ENCODE measurements around the gene CNNM4. TPM values are rescaled to one million over a fixed set of nuclear protein-coding genes. Genes with fewer than 3 reads are reported as not detected.
A peak's percentile ranks its signal among the peaks of the same experiment; 100 is the strongest.

CNNM4 gene
- total RNA-seq, 1 experiment from 2014 or later = 14.0 TPM

GRCh38 chr2:96844405-96844808 is 83.7 kb downstream of the CNNM4 start:
- Mint-ChIP-seq H3K9me3 (no peaks in the 10 kb centered on the region), H3K4me1 (peaks cover 5% of the 10 kb centered on the region; the same call in 1 of the 2 replicates), H3K36me3 (peaks cover 11% of the 10 kb centered on the region), H3K27me3 (ENCODE audit: low read depth) (no peaks in the 10 kb centered on the region), H3K4me3 (no peak overlapping the region), H3K27ac (peak overlapping the region; percentile 32; the same call in 1 of the 2 replicates)
- ATAC-seq = no peak
- ChIA-PET CTCF (interaction anchor here (0.7 to 1.8 kb wide), 3 partner anchors 14 to 107 kb away, joined by 5 to 11 read pairs (median 8); partner anchors contain the start of gene ANKRD39), POLR2A (interaction anchor here (0.7 kb wide), 2 partner anchors 76 to 508 kb away, joined by 3 to 11 read pairs; no protein-coding TSS in a partner anchor)
- no peak for DNase-seq (ENCODE audit: low spot score)
- TF ChIP-seq ESRRA (CRISPR knock-in tag; IDR thresholded peaks at IDR 0.05; ENCODE audit: borderline replicate concordance) (no peak), ZNF219 (CRISPR knock-in tag; IDR thresholded peaks at IDR 0.05; ENCODE audit: borderline replicate concordance) (no peak), ATF2 (CRISPR knock-in tag; IDR thresholded peaks at IDR 0.05; ENCODE audit: borderline replicate concordance, low read depth) (no peak), ARID4B (CRISPR knock-in tag; IDR thresholded peaks at IDR 0.05; ENCODE audit: borderline replicate concordance) (no peak), PREB (CRISPR knock-in tag; IDR thresholded peaks at IDR 0.05; ENCODE audit: borderline replicate concordance) (no peak), CTCF (IDR thresholded peaks at IDR 0.05) (no peak), ZBTB21 (CRISPR knock-in tag; IDR thresholded peaks at IDR 0.05; ENCODE audit: borderline replicate concordance) (no peak), CREM (CRISPR knock-in tag; IDR thresholded peaks at IDR 0.05) (no peak)

- ChIA-PET POLR2A (interaction anchor here (0.6 kb wide), 1 partner anchor 30 kb away, joined by 4 read pairs; no protein-coding TSS in a partner anchor), CTCF (interaction anchor here (1.6 to 2.7 kb wide), 2 partner anchors 11 to 104 kb away, joined by 6 to 14 read pairs; partner anchors contain the start of gene ANKRD39)
- H3K36me3 Mint-ChIP-seq = peaks cover 18% of the 10 kb centered on the region
- TF ChIP-seq ESRRA (CRISPR knock-in tag; IDR thresholded peaks at IDR 0.05; ENCODE audit: borderline replicate concordance) (no peak), ARID4B (CRISPR knock-in tag; IDR thresholded peaks at IDR 0.05; ENCODE audit: borderline replicate concordance) (no peak), ZBTB21 (CRISPR knock-in tag; IDR thresholded peaks at IDR 0.05; ENCODE audit: borderline replicate concordance) (no peak), SP1 (CRISPR knock-in tag; conservative IDR thresholded peaks at IDR 0.05) (no peak), MLX (CRISPR knock-in tag; IDR thresholded peaks at IDR 0.05) (no peak)
- H3K4me1 Mint-ChIP-seq = peaks cover 5% of the 10 kb centered on the region; the same call in 1 of the 2 replicates
- no peak for DNase-seq (ENCODE audit: low spot score)
- H3K27ac Mint-ChIP-seq = no peak overlapping the region
- no peaks in the 10 kb centered on the region for H3K9me3 Mint-ChIP-seq
- H3K27me3 Mint-ChIP-seq (ENCODE audit: low read depth) = no peaks in the 10 kb centered on the region
- no peak overlapping the region for H3K4me3 Mint-ChIP-seq
- no peak for ATAC-seq
These were observed 86.1 kb downstream of the CNNM4 start for GRCh38 chr2:96846825-96847224.

Measured in WTC11 (cell line).